Vagina (tissue), 2 donors: ENCODE data around the gene SLC52A3. TPM values are rescaled to one million over a fixed set of nuclear protein-coding genes. Genes with fewer than 3 reads are reported as not detected.

Experiments used
- DNase-seq, 2 donors: peaks; one replicate each; pipeline ENCODE4 v3.0.0-alpha.2; 2017; ENCODE audit errors: extremely low spot score in 2 of 2
- H3K27ac ChIP-seq: fragments of 200-600 bp; sonication (generic); one replicate; pipeline ENCODE4 v1.5.1; 2019
- H3K27me3 ChIP-seq: fragments of 200-600 bp; sonication (generic); one replicate; pipeline ENCODE4 v1.5.1; 2019
- H3K36me3 ChIP-seq, 2 donors: fragments of 200-600 bp; sonication (generic); one replicate each; pipeline ENCODE4 v1.5.1; 2017 to 2019
- H3K4me1 ChIP-seq: fragments of 200-600 bp; sonication (generic); one replicate; pipeline ENCODE4 v1.5.1; 2019
- H3K4me3 ChIP-seq, 2 donors: fragments of 200-600 bp; sonication (generic); 1 replicate in 1 of 2; 2 replicates in 1 of 2; pipeline ENCODE4 v1.5.1; 2016 to 2019
- H3K9me3 ChIP-seq: fragments of 200-600 bp; sonication (generic); one replicate; pipeline ENCODE4 v1.5.1; 2019
- CTCF ChIP-seq, 3 experiments: fragments of 450-650 bp in 2 of 3; fragments of 200-600 bp in 1 of 3; sonication (generic) in 1 of 3; IDR thresholded peaks; one replicate each; pipeline ENCODE4 v1.5.1; 2017 to 2019; ENCODE audit warnings: antibody characterized with exemption in 3 of 3, mild to moderate bottlenecking in 2 of 3, moderate library complexity in 2 of 3
- POLR2A ChIP-seq, 2 donors: fragments of 450-650 bp; IDR thresholded peaks; one replicate each; pipeline ENCODE4 v1.6.1; 2017; ENCODE audit warnings: antibody characterized with exemption in 2 of 2, mild to moderate bottlenecking in 2 of 2, moderate library complexity in 2 of 2
- POLR2AphosphoS5 ChIP-seq, 2 donors: sonication (generic); formaldehyde crosslinking; IDR thresholded peaks; one replicate each; pipeline ENCODE4 v1.9.0; 2017; ENCODE audit warnings: antibody characterized with exemption in 2 of 2, mild to moderate bottlenecking in 2 of 2, low read depth in 1 of 2; ENCODE audit not compliant: insufficient read depth in 1 of 2
- intact Hi-C: fragments of 100-400 bp; cut with DNase I; formaldehyde crosslinking; loops from one replicate; pipeline ENCODE4 v1.15.1; 2023
- total RNA-seq: library from RNA; depleted of rRNA; stranded (reverse); fragments of >200 nt; gene quantifications from one replicate; pipeline ENCODE4 v1.2.3, GENCODE V29; 2016

Gene SLC52A3
- total RNA-seq, 1 donor from 2014 or later: 1.7 TPM

GRCh38 chr20:717832-718231 is 50.5 kb downstream of the SLC52A3 start:
- no peaks in the 10 kb centered on the region for H3K36me3 ChIP-seq
- DNase-seq: no peak
- no peaks in the 10 kb centered on the region for H3K27me3 ChIP-seq
- H3K9me3 ChIP-seq: no peaks in the 10 kb centered on the region
- H3K27ac ChIP-seq: no peak overlapping the region
- intact Hi-C loops: no loop called here
- no peak for TF ChIP-seq CTCF (IDR thresholded peaks at IDR 0.05)
- no peak for TF ChIP-seq POLR2A (IDR thresholded peaks at IDR 0.05)
- no peak for TF ChIP-seq POLR2AphosphoS5 (IDR thresholded peaks at IDR 0.05; ENCODE audit: insufficient read depth in 1 of 2, low read depth in 1 of 2)
- no peaks in the 10 kb centered on the region for H3K4me1 ChIP-seq
- no peak overlapping the region for H3K4me3 ChIP-seq

- Histone ChIP-seq H3K27me3 (no peaks in the 10 kb centered on the region), H3K27ac (no peak overlapping the region)
- intact Hi-C loops: no loop called here
These were observed 51.0 kb downstream of the SLC52A3 start for GRCh38 chr20:717271-717670.

GRCh38 chr20:714453-714852 is 53.8 kb downstream of the SLC52A3 start:
- Histone ChIP-seq H3K36me3 (no peaks in the 10 kb centered on the region), H3K4me3 (no peak overlapping the region), H3K4me1 (no peaks in the 10 kb centered on the region), H3K27me3 (no peaks in the 10 kb centered on the region), H3K27ac (no peak overlapping the region), H3K9me3 (no peaks in the 10 kb centered on the region)
- no peak for DNase-seq
- TF ChIP-seq POLR2A (IDR thresholded peaks at IDR 0.05) (no peak), CTCF (IDR thresholded peaks at IDR 0.05) (no peak), POLR2AphosphoS5 (IDR thresholded peaks at IDR 0.05; ENCODE audit: insufficient read depth in 1 of 2, low read depth in 1 of 2) (no peak)
- intact Hi-C loops: no loop called here

More at GRCh38 chr20:717271-717670, 51.0 kb downstream of the SLC52A3 start:
- TF ChIP-seq POLR2A (IDR thresholded peaks at IDR 0.05) (no peak), POLR2AphosphoS5 (IDR thresholded peaks at IDR 0.05; ENCODE audit: insufficient read depth in 1 of 2, low read depth in 1 of 2) (no peak), CTCF (IDR thresholded peaks at IDR 0.05) (no peak)
- no peaks in the 10 kb centered on the region for H3K36me3 ChIP-seq
- H3K9me3 ChIP-seq: no peaks in the 10 kb centered on the region
- no peaks in the 10 kb centered on the region for H3K4me1 ChIP-seq
- no peak for DNase-seq
- no peak overlapping the region for H3K4me3 ChIP-seq

GRCh38 chr20:711576-711975 is 56.7 kb downstream of the SLC52A3 start:
- no peaks in the 10 kb centered on the region for H3K36me3 ChIP-seq
- H3K27ac ChIP-seq: no peak overlapping the region
- no peak for TF ChIP-seq CTCF (IDR thresholded peaks at IDR 0.05)
- no peak for TF ChIP-seq POLR2AphosphoS5 (IDR thresholded peaks at IDR 0.05; ENCODE audit: insufficient read depth in 1 of 2, low read depth in 1 of 2)
- TF ChIP-seq POLR2A (IDR thresholded peaks at IDR 0.05): no peak
- no peak for DNase-seq
- H3K4me1 ChIP-seq: no peaks in the 10 kb centered on the region
- intact Hi-C loops: no loop called here
- H3K9me3 ChIP-seq: no peaks in the 10 kb centered on the region
- no peak overlapping the region for H3K4me3 ChIP-seq
- H3K27me3 ChIP-seq: no peaks in the 10 kb centered on the region

- Histone ChIP-seq H3K36me3 (no peaks in the 10 kb centered on the region), H3K9me3 (no peaks in the 10 kb centered on the region), H3K4me1 (no peaks in the 10 kb centered on the region), H3K4me3 (no peak overlapping the region), H3K27me3 (no peaks in the 10 kb centered on the region), H3K27ac (no peak overlapping the region)
- TF ChIP-seq CTCF (IDR thresholded peaks at IDR 0.05): no peak
- no peak for TF ChIP-seq POLR2AphosphoS5 (IDR thresholded peaks at IDR 0.05; ENCODE audit: insufficient read depth in 1 of 2, low read depth in 1 of 2)
- TF ChIP-seq POLR2A (IDR thresholded peaks at IDR 0.05): no peak
- DNase-seq: no peak
- intact Hi-C loops: no loop called here
These were observed 57.4 kb downstream of the SLC52A3 start for GRCh38 chr20:710780-711450.
